HepG2 (cell line): ENCODE data around the gene CACNA1F. TPM values are rescaled to one million over a fixed set of nuclear protein-coding genes. Genes with fewer than 3 reads are reported as not detected.

Experiments used
- GABPB1 ChIP-seq: IDR thresholded peaks from 2 replicates; pipeline ENCODE4 v1.6.1; 2016; ENCODE audit warnings: mild to moderate bottlenecking, missing genetic modification reagents, moderate library complexity, missing compliant biosample characterization
- TRAFD1 ChIP-seq: sonication (generic); formaldehyde crosslinking; IDR thresholded peaks from 2 replicates; pipeline ENCODE4 v1.5.1; 2020; ENCODE audit warnings: missing genetic modification reagents, mild to moderate bottlenecking, borderline replicate concordance
- ZHX2 ChIP-seq, 2 experiments: sonication (generic) in 1 of 2; formaldehyde crosslinking in 1 of 2; IDR thresholded peaks; 2 replicates each; pipeline versions ENCODE4 v1.6.1 to v1.9.0; 2014 to 2022; ENCODE audit warnings: antibody characterized with exemption in 1 of 2, borderline replicate concordance in 1 of 2, inconsistent platforms in 1 of 2, low read depth in 1 of 2, missing genetic modification reagents in 1 of 2
- ZNF101 ChIP-seq: sonication (generic); formaldehyde crosslinking; IDR thresholded peaks from 2 replicates; pipeline ENCODE4 v1.4.0; 2020; ENCODE audit warnings: mild to moderate bottlenecking, low read depth, missing genetic modification reagents, borderline replicate concordance
- ZNF263 ChIP-seq: sonication (generic); formaldehyde crosslinking; IDR thresholded peaks from 2 replicates; pipeline ENCODE4 v1.4.0; 2020; ENCODE audit warnings: missing genetic modification reagents
- ZNF367 ChIP-seq: sonication (generic); formaldehyde crosslinking; IDR thresholded peaks from 2 replicates; pipeline ENCODE4 v1.4.0; 2020; ENCODE audit warnings: missing genetic modification reagents, borderline replicate concordance
- ZNF549 ChIP-seq: sonication (generic); formaldehyde crosslinking; IDR thresholded peaks from 2 replicates; pipeline ENCODE4 v1.5.0; 2020; ENCODE audit warnings: missing genetic modification reagents
- ZNF691 ChIP-seq: sonication (generic); formaldehyde crosslinking; IDR thresholded peaks from 2 replicates; pipeline ENCODE4 v1.4.0; 2020; ENCODE audit warnings: missing genetic modification reagents, low read depth, mild to moderate bottlenecking, borderline replicate concordance
- ZNF724P ChIP-seq: sonication (generic); formaldehyde crosslinking; IDR thresholded peaks from 2 replicates; pipeline ENCODE4 v1.8.0; 2022; ENCODE audit warnings: missing genetic modification reagents, borderline replicate concordance
- polyA plus RNA-seq, 8 experiments: library from polyadenylated mRNA; depleted of rRNA in 3 of 8; stranded (reverse) in 7 of 8; unstranded in 1 of 8; fragments of >200 nt; fragmentation: Illumina TruSeq in 4 of 8; extraction: Trizol in 4 of 8; gene quantifications; 2 replicates each; pipeline versions ENCODE4 v1.2.1 to v1.2.3, GENCODE V29; 2011 to 2016; ENCODE audit warnings: low read depth in 4 of 8, missing spikeins in 1 of 8, mixed read lengths in 1 of 8; ENCODE audit not compliant: insufficient read depth in 1 of 8
- total RNA-seq, 5 experiments: library from RNA; depleted of rRNA; stranded (reverse); fragments of >200 nt; fragmentation: Illumina TruSeq; extraction: Trizol; gene quantifications; 2 replicates each; pipeline ENCODE4 v1.2.3, GENCODE V29; 2016; ENCODE audit warnings: low read depth in 1 of 5
- TF ChIP-seq, protein P1 (sequence below): sonication (generic); formaldehyde crosslinking; IDR thresholded peaks from 2 replicates; pipeline ENCODE4 v1.4.0; 2020; ENCODE audit warnings: missing genetic modification reagents
- TF ChIP-seq, protein P2 (sequence below): sonication (generic); formaldehyde crosslinking; IDR thresholded peaks from 2 replicates; pipeline ENCODE4 v1.4.0; 2020; ENCODE audit warnings: mild to moderate bottlenecking, missing genetic modification reagents
- TF ChIP-seq, protein P3 (sequence below): sonication (generic); formaldehyde crosslinking; IDR thresholded peaks from 2 replicates; pipeline ENCODE4 v1.4.0; 2020; ENCODE audit warnings: missing genetic modification reagents, mild to moderate bottlenecking, borderline replicate concordance

The CACNA1F gene
- total and polyA plus RNA-seq, 2 of the 13 experiments (the other 11 are each of a cell fraction or from before 2014, with no cell fraction given), result 0.03 TPM; not detected in 1

- TF ChIP-seq ZHX2 (IDR thresholded peaks at IDR 0.05; ENCODE audit: low read depth) (no peak), ZHX2 (CRISPR knock-in tag; IDR thresholded peaks at IDR 0.05; ENCODE audit: borderline replicate concordance) (no peak), ZNF101 (no peak), ZNF724P (CRISPR knock-in tag) (0 out of 2 replicates have a peak, but pooled peaks have one; percentile 29), ZNF549 (CRISPR knock-in tag) (no peak), GABPB1 (peak; percentile 65), ZNF263 (CRISPR knock-in tag) (no peak), ZNF367 (CRISPR knock-in tag) (no peak), TRAFD1 (CRISPR knock-in tag) (no peak), ZNF691 (CRISPR knock-in tag) (peak; percentile 23; the same call in 1 of the 2 replicates)
- TF ChIP-seq, protein P1, sequence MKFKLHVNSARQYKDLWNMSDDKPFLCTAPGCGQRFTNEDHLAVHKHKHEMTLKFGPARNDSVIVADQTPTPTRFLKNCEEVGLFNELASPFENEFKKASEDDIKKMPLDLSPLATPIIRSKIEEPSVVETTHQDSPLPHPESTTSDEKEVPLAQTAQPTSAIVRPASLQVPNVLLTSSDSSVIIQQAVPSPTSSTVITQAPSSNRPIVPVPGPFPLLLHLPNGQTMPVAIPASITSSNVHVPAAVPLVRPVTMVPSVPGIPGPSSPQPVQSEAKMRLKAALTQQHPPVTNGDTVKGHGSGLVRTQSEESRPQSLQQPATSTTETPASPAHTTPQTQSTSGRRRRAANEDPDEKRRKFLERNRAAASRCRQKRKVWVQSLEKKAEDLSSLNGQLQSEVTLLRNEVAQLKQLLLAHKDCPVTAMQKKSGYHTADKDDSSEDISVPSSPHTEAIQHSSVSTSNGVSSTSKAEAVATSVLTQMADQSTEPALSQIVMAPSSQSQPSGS (CRISPR knock-in tag), result no peak
- TF ChIP-seq, protein P2, sequence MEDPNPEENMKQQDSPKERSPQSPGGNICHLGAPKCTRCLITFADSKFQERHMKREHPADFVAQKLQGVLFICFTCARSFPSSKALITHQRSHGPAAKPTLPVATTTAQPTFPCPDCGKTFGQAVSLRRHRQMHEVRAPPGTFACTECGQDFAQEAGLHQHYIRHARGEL (CRISPR knock-in tag), result no peak
- TF ChIP-seq, protein P3, sequence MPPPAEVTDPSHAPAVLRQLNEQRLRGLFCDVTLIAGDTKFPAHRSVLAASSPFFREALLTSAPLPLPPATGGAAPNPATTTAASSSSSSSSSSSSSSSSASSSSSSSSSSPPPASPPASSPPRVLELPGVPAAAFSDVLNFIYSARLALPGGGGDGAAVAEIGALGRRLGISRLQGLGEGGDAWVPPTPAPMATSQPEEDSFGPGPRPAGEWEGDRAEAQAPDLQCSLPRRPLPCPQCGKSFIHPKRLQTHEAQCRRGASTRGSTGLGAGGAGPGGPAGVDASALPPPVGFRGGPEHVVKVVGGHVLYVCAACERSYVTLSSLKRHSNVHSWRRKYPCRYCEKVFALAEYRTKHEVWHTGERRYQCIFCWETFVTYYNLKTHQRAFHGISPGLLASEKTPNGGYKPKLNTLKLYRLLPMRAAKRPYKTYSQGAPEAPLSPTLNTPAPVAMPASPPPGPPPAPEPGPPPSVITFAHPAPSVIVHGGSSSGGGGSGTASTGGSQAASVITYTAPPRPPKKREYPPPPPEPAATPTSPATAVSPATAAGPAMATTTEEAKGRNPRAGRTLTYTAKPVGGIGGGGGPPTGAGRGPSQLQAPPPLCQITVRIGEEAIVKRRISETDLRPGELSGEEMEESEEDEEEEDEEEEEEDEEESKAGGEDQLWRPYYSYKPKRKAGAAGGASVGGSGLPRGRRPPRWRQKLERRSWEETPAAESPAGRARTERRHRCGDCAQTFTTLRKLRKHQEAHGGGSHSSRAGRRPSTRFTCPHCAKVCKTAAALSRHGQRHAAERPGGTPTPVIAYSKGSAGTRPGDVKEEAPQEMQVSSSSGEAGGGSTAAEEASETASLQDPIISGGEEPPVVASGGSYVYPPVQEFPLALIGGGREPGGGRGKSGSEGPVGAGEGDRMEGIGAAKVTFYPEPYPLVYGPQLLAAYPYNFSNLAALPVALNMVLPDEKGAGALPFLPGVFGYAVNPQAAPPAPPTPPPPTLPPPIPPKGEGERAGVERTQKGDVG (CRISPR knock-in tag), result no peak
These were observed 46.8 kb downstream of the CACNA1F start, which contains the start of gene PRICKLE3 (continued) for GRCh38 chrX:49186125-49187027.
